ENCODE measurements around the gene SCTR.

DNA sequence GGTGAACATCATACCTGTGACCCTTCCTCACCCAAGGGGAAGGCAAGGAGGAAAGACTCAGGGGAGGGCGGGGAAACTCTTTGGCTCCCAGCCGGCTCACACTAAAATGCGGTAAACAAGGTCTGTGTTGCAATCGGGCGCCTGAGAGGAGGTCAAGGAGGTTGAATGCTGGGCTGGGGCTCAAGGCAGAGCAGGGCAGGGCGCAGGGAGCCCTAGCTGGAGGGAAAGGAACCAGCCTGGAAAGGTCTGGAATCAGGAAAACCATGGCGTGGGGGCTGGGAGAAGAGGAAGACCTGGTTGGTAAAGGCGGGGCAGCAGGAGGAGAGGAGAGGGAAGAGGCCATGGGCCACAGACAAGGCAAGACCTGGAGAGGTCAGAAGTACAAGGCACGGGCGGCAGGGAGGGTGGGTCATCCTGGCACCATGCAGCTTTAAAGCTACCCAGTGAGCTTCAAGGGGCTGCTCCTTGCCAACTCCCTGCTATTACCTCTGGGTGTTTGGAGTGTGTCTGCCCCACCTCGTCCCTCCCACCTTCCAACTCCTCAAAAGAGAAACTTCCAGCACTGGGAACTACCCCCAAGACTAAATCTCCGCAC is 97.4 kb downstream of the SCTR start:
- TF ChIP-seq, protein P1, sequence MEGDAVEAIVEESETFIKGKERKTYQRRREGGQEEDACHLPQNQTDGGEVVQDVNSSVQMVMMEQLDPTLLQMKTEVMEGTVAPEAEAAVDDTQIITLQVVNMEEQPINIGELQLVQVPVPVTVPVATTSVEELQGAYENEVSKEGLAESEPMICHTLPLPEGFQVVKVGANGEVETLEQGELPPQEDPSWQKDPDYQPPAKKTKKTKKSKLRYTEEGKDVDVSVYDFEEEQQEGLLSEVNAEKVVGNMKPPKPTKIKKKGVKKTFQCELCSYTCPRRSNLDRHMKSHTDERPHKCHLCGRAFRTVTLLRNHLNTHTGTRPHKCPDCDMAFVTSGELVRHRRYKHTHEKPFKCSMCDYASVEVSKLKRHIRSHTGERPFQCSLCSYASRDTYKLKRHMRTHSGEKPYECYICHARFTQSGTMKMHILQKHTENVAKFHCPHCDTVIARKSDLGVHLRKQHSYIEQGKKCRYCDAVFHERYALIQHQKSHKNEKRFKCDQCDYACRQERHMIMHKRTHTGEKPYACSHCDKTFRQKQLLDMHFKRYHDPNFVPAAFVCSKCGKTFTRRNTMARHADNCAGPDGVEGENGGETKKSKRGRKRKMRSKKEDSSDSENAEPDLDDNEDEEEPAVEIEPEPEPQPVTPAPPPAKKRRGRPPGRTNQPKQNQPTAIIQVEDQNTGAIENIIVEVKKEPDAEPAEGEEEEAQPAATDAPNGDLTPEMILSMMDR (IDR thresholded peaks at IDR 0.05; ENCODE audit: insufficient read depth, low read length), result no peak
- TF ChIP-seq, protein P2, sequence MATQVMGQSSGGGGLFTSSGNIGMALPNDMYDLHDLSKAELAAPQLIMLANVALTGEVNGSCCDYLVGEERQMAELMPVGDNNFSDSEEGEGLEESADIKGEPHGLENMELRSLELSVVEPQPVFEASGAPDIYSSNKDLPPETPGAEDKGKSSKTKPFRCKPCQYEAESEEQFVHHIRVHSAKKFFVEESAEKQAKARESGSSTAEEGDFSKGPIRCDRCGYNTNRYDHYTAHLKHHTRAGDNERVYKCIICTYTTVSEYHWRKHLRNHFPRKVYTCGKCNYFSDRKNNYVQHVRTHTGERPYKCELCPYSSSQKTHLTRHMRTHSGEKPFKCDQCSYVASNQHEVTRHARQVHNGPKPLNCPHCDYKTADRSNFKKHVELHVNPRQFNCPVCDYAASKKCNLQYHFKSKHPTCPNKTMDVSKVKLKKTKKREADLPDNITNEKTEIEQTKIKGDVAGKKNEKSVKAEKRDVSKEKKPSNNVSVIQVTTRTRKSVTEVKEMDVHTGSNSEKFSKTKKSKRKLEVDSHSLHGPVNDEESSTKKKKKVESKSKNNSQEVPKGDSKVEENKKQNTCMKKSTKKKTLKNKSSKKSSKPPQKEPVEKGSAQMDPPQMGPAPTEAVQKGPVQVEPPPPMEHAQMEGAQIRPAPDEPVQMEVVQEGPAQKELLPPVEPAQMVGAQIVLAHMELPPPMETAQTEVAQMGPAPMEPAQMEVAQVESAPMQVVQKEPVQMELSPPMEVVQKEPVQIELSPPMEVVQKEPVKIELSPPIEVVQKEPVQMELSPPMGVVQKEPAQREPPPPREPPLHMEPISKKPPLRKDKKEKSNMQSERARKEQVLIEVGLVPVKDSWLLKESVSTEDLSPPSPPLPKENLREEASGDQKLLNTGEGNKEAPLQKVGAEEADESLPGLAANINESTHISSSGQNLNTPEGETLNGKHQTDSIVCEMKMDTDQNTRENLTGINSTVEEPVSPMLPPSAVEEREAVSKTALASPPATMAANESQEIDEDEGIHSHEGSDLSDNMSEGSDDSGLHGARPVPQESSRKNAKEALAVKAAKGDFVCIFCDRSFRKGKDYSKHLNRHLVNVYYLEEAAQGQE (IDR thresholded peaks at IDR 0.05; ENCODE audit: insufficient replicate concordance, low read depth), result no peak
- no peak for TF ChIP-seq GABPA (IDR thresholded peaks at IDR 0.05; ENCODE audit: low read depth)
